GM12801 (cell line): ENCODE measurements around the gene HSPB7.

Experiments used
- TF ChIP-seq, protein P1 (sequence below): IDR thresholded peaks from one replicate; pipeline ENCODE4 v1.5.1; 2011; ENCODE audit warnings: control low read depth; ENCODE audit not compliant: insufficient read length; ENCODE audit errors: extremely low read depth

Gene HSPB7

DNA sequence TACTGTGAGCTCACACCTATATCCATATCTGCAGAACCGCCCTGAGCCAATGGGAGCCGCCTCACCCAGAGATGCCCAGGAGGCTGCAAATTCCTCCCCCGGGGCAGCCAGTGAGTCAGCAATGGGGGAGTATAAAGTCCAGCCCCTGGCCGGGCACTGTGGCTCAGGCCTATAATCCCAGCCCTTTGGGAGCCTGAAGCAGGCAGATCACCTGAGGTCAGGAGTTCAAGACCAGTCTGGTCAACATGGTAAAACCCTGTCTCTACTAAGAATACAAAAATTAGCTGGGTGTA, 20.7 kb upstream of the HSPB7 start:
- TF ChIP-seq, protein P1, sequence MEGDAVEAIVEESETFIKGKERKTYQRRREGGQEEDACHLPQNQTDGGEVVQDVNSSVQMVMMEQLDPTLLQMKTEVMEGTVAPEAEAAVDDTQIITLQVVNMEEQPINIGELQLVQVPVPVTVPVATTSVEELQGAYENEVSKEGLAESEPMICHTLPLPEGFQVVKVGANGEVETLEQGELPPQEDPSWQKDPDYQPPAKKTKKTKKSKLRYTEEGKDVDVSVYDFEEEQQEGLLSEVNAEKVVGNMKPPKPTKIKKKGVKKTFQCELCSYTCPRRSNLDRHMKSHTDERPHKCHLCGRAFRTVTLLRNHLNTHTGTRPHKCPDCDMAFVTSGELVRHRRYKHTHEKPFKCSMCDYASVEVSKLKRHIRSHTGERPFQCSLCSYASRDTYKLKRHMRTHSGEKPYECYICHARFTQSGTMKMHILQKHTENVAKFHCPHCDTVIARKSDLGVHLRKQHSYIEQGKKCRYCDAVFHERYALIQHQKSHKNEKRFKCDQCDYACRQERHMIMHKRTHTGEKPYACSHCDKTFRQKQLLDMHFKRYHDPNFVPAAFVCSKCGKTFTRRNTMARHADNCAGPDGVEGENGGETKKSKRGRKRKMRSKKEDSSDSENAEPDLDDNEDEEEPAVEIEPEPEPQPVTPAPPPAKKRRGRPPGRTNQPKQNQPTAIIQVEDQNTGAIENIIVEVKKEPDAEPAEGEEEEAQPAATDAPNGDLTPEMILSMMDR, result no peak

- TF ChIP-seq, protein P1, result peak; percentile 8
Observed at GRCh38 chr1:16032388-16033102, 14.7 kb upstream of the HSPB7 start.

DNA sequence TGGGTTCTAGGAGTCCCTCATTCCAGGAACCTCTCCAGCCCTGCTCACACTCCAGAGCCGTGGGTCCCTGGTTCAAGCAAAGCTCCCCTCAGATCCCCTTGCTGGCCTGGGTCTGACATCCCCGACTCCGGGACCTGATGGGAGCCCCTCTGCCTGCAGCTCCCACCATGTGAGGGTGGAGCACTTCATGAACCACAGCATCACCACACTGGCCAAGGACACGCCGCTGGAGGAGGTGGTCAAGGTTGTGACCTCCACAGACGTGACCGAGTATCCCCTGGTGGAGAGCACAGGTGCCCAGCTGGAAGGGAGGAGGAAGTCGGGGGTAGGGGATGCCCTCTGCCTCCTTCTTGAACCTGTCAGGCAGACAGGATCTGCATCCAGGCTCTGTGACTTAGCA, 13.7 kb upstream of the HSPB7 start:
- TF ChIP-seq, protein P1, result no peak

DNA sequence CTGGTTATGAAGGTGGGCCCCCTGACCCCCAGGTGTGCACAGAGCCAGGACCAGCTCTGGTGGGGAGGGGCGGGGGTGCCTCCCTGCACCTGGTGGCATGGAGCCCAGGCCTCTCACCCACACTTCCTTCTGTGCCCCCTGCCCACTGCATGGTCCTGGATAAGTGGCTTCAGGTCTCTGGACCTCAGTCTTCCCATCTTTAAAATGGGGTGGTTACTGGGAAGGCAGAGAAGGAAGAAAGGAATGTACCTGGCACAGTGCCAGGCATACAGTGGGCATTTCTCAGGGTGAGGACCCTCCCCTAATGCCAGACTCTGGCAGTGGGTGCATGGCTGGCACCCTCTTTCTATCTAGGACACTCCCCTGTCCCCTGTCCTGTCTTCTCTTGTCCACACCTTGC, 11.4 kb upstream of the HSPB7 start:
- TF ChIP-seq, protein P1, result no peak

GRCh38 chr1:16028237-16029002, 10.6 kb upstream of the HSPB7 start:
- TF ChIP-seq, protein P1, result no peak

- TF ChIP-seq, protein P1, result no peak
Observed at GRCh38 chr1:16026723-16027484, 9.1 kb upstream of the HSPB7 start.

DNA sequence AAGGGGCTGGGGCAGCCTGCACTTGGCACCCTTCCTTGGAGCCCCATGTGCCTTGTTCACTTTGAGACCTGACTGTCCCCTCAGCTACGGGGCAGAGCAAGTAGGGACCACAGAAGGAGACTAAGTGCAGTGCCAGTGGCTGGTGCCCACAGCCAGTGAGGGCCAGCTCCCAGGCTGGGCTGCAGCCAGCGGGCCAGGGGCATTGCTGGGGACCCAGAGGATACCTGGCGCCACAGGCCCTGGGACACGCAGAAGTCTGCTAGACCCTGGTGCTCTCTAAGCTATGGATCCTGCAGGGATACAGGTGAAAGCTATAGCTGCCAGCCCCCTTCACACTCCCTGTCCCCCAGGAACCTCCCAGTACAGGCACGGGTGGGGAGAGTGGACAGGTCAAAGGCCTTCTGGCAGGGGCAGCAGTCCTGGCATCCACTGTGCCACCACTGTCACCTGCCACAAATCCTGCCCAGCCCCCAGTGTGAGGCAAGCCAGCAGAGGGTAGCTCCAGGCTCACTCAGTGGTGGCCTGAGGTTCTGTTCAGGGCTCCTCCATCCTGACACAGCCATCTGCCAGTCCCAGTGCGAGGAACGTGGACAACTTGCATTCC, 5.3 kb upstream of the HSPB7 start:
- TF ChIP-seq, protein P1, result no peak
